Small intestine (tissue), 7 donors: ENCODE measurements around the gene PTBP3. TPM values are rescaled to one million over a fixed set of nuclear protein-coding genes. Genes with fewer than 3 reads are reported as not detected.
"Not testable (repeated sequence)": the region's sequence is repeated elsewhere in the genome, so short reads cannot be mapped to it uniquely, and the experiment has no call there.

Experiments
- DNase-seq, 2 donors: peaks; one replicate each; pipeline versions ENCODE4 v3.0.0 to v3.0.0-alpha.2; 2013
- FAIRE-seq: peaks from 2 replicates; lab custom pipeline; 2012; peaks lifted over from hg19 to GRCh38; lab: Jason Lieb, UNC
- H3K27ac ChIP-seq, 3 donors: one replicate each; pipeline ENCODE4 v1.5.1; 2013; ENCODE audit warnings: low read length in 2 of 3, mild to moderate bottlenecking in 2 of 3, control low read depth in 1 of 3, inconsistent platforms in 1 of 3, low read depth in 1 of 3, moderate library complexity in 1 of 3
- H3K27me3 ChIP-seq, 3 donors: one replicate each; pipeline ENCODE4 v1.6.1; 2013; ENCODE audit warnings: low read length in 3 of 3, inconsistent platforms in 1 of 3; ENCODE audit not compliant: control insufficient read depth in 3 of 3, insufficient read depth in 3 of 3
- H3K36me3 ChIP-seq, 3 donors: one replicate each; pipeline ENCODE4 v1.6.1; 2013; ENCODE audit warnings: low read length in 3 of 3, inconsistent platforms in 1 of 3, low read depth in 1 of 3, mild to moderate bottlenecking in 1 of 3, moderate library complexity in 1 of 3; ENCODE audit not compliant: control insufficient read depth in 3 of 3, insufficient read depth in 2 of 3
- H3K4me1 ChIP-seq, 3 donors: one replicate each; pipeline ENCODE4 v1.6.1; 2013; ENCODE audit warnings: low read length in 2 of 3, inconsistent platforms in 1 of 3, low read depth in 1 of 3, mild to moderate bottlenecking in 1 of 3, moderate library complexity in 1 of 3; ENCODE audit not compliant: control insufficient read depth in 3 of 3, insufficient read depth in 2 of 3
- H3K4me3 ChIP-seq, 3 donors: one replicate each; pipeline ENCODE4 v1.5.1; 2013; ENCODE audit warnings: low read length in 3 of 3, control low read depth in 1 of 3, inconsistent platforms in 1 of 3, low read depth in 1 of 3, mild to moderate bottlenecking in 1 of 3, moderate library complexity in 1 of 3
- H3K9me3 ChIP-seq, 2 donors: one replicate each; pipeline ENCODE4 v1.6.1; 2013; ENCODE audit warnings: low read depth in 1 of 2, low read length in 1 of 2; ENCODE audit not compliant: control insufficient read depth in 2 of 2, insufficient read depth in 1 of 2
- WGBS, 3 donors: extraction: QIAGEN DNeasy Blood & Tissue Kit; methylation state at CpG; one replicate each; pipeline ENCODE4 v1.1.7; 2013; 5-methylcytosine and 5-hydroxymethylcytosine counted together
- polyA plus RNA-seq, 4 donors: library from polyadenylated mRNA; stranded (reverse) in 3 of 4; unstranded in 1 of 4; fragments of 200-250 nt in 3 of 4; fragments of 120-200 nt in 1 of 4; gene quantifications; one replicate each; pipeline versions ENCODE4 v1.2.1 to v1.2.3, GENCODE V29; 2013
- donor health status: healthy with polysubstance abuse.
- donor health status: control.
- donor health status: control.
- donor health status: Bipolar disorder and iron deficiency.
- donor health status: healthy.

Gene PTBP3
- polyA plus RNA-seq, 4 donors: 19.7 to 48.1 (median 25.6) TPM

- Histone ChIP-seq H3K4me1 (no peaks in the 10 kb centered on the region), H3K9me3 (peaks cover 0 to 3% of the 10 kb centered on the region in 2 donors), H3K27me3 (no peaks in the 10 kb centered on the region), H3K4me3 (no peak overlapping the region), H3K36me3 (peaks cover 0 to 3% (median 3%) of the 10 kb centered on the region in 3 donors), H3K27ac (no peak overlapping the region)
- DNase-seq: no peak
- no peak for FAIRE-seq
- 71 to 81% (median 80%) methylated on average over 2 of the region's 2 CpGs for WGBS, 3 donors
Observed at GRCh38 chr9:112203536-112203935, 129.9 kb downstream of the PTBP3 start.

GRCh38 chr9:112200711-112201110 lies 132.7 kb downstream of the PTBP3 start:
- Histone ChIP-seq H3K27me3 (no peaks in the 10 kb centered on the region), H3K36me3 (no peaks in the 10 kb centered on the region), H3K9me3 (peaks cover 0 to 3% of the 10 kb centered on the region in 2 donors), H3K4me3 (no peak overlapping the region), H3K27ac (no peak overlapping the region), H3K4me1 (no peaks in the 10 kb centered on the region)
- 61 to 79% (median 74%) methylated on average over 5 of the region's 5 CpGs for WGBS, 3 donors
- FAIRE-seq: no peak
- DNase-seq: peak in 1 of 2 donors; percentile 10

DNA sequence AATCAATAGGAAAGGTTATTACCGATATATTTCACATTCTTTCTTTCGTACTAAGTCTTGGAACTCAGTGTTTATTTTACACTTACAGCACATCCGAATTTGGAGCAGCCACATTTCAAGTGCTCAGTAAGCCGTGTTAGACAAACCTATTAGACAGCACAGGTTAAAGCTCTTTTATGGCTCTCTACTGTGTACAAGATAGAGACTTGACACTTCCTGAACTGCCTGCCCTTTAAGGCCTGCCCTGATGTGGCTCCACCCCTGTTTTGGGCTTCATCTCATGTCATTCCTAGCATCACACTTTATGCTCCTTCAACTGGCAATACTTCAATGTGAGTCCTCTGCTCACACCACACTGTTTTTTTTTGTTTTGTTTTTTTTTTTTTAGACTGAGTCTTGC lies 134.8 kb downstream of the PTBP3 start:
- WGBS, 3 donors: 47 to 64% (median 56%) methylated on average over 4 of the region's 4 CpGs
- no peaks in the 10 kb centered on the region for H3K27me3 ChIP-seq
- H3K9me3 ChIP-seq: peaks cover 0 to 3% of the 10 kb centered on the region in 2 donors
- no peak overlapping the region for H3K27ac ChIP-seq
- H3K36me3 ChIP-seq: no peaks in the 10 kb centered on the region
- FAIRE-seq: no peak
- no peaks in the 10 kb centered on the region for H3K4me1 ChIP-seq
- no peak overlapping the region for H3K4me3 ChIP-seq
- DNase-seq: peak; percentile 30 to 37

DNA sequence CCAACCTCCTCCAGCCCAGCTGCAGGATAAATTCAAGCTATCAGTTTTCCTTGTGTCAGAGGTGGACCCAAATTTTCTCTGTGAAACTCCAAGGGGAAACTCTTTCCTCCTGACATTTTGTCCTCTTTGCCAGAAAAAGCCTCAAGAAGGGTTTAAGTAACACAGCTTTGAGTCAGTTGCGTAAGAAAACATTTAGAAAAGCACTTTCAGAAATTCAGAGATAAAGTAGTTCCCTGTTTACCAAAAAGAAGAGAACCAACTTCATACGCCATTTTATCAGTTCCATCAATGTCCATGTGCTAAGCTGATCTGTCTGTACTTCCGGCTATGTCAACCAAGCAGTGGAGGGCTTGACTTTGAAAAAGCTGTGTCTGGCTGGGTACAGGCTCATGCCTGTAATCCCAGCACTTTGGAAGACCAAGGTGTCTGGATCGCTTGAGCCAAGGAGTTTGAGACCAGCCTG lies 138.4 kb downstream of the PTBP3 start:
- H3K9me3 ChIP-seq: no peaks in the 10 kb centered on the region
- no peaks in the 10 kb centered on the region for H3K27me3 ChIP-seq
- H3K4me3 ChIP-seq: no peak overlapping the region
- H3K4me1 ChIP-seq: no peaks in the 10 kb centered on the region
- DNase-seq (no peak), FAIRE-seq (no peak)
- no peak overlapping the region for H3K27ac ChIP-seq
- WGBS, 3 donors: 88 to 92% (median 90%) methylated on average over 4 of the region's 4 CpGs
- no peaks in the 10 kb centered on the region for H3K36me3 ChIP-seq

DNA sequence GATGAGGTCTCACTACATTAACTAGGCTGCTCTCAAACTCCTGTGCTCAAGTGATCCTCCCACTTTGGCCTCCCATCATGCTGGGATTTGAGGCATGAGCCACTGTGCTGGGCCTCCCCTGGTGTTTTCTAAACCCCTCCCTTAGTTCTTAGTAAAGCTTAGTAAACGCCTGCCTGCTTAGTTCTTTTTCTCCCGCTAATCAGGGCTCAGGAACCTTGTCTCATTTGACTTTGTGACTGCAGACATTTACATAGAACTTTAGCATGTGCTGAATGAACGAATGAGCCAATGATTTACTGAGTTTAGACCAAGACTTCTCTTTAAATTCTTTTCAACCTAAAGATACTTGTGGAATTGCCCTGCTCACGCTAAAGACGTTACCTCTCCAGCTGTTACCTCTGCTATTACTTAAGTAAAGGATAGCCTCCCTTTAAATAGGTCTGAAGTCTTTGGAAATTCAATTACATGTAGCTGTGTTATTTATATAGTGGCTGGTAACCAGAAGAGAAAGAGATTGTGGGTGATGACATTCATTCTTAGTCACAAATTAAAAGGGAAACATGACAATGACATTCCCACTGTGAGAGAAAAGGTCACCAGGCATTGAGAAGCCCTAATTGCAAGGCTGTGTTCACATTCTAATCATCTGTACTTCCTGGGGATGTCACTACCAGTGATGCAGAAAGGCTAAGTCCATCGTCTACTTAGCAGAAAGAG lies 139.7 kb downstream of the PTBP3 start:
- Histone ChIP-seq H3K36me3 (no peaks in the 10 kb centered on the region), H3K4me3 (no peak overlapping the region), H3K9me3 (no peaks in the 10 kb centered on the region), H3K27me3 (no peaks in the 10 kb centered on the region), H3K4me1 (no peaks in the 10 kb centered on the region), H3K27ac (no peak overlapping the region)
- FAIRE-seq: no peak
- WGBS, 3 donors: 85 to 88% (median 88%) methylated on average over 6 of the region's 6 CpGs
- DNase-seq: no peak

DNA sequence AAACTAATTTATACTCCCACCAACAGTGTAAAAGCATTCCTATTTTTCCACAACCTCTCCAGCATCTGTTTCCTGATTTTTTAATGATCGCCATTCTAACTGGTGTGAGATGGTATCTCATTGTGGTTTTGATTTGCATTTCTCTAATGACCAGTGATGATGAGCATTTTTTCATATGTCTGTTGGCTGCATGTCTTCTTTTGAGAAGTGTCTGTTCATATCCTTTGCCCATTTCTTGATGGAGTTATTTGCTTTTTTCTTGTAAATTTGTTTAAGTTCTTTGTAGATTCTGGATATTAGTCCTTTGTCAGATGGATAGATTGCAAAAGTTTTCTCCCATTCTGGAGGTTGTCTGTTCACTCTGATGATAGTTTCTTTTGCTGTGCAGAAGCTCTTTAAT lies 143.1 kb downstream of the PTBP3 start:
- H3K27me3 ChIP-seq, FAIRE-seq, H3K4me3 ChIP-seq, H3K4me1 ChIP-seq, H3K27ac ChIP-seq, H3K36me3 ChIP-seq, H3K9me3 ChIP-seq, DNase-seq: not testable (repeated sequence)
- 90 to 100% (median 95%) methylated on average over 1 of the region's 1 CpG for WGBS, 3 donors

- Histone ChIP-seq H3K27ac (no peak overlapping the region), H3K27me3 (no peaks in the 10 kb centered on the region), H3K4me3 (no peak overlapping the region), H3K36me3 (no peaks in the 10 kb centered on the region), H3K4me1 (no peaks in the 10 kb centered on the region), H3K9me3 (no peaks in the 10 kb centered on the region)
- FAIRE-seq (no peak), DNase-seq (no peak)
- 75 to 94% (median 88%) methylated on average over 1 of the region's 1 CpG for WGBS, 3 donors
Observed at GRCh38 chr9:112188884-112189283, 144.5 kb downstream of the PTBP3 start.

DNA sequence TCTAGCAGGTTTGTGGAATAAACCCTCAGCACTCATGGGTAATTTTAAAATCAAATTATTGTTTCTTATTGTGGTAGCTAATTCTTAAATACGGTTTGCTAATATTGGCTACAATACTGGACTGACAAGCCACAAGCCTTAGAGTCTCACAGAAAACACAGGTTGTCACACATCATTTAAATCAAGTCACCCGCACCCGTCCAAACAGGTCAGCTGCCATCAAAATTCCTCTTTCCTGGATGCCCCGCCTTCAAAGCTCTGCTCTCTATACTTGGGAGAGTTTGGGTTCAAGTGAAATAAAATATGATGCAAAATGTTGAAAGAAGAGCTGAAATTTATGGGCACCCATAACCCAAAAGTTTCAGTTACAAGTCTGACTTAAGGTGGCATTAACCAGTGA lies 146.0 kb downstream of the PTBP3 start:
- H3K36me3 ChIP-seq: no peaks in the 10 kb centered on the region
- H3K4me1 ChIP-seq: no peaks in the 10 kb centered on the region
- no peaks in the 10 kb centered on the region for H3K27me3 ChIP-seq
- H3K9me3 ChIP-seq: peaks cover 0 to 3% of the 10 kb centered on the region in 2 donors
- no peak overlapping the region for H3K27ac ChIP-seq
- FAIRE-seq (no peak), DNase-seq (no peak)
- H3K4me3 ChIP-seq: no peak overlapping the region
- 84 to 90% (median 85%) methylated on average over 4 of the region's 4 CpGs for WGBS, 3 donors

DNA sequence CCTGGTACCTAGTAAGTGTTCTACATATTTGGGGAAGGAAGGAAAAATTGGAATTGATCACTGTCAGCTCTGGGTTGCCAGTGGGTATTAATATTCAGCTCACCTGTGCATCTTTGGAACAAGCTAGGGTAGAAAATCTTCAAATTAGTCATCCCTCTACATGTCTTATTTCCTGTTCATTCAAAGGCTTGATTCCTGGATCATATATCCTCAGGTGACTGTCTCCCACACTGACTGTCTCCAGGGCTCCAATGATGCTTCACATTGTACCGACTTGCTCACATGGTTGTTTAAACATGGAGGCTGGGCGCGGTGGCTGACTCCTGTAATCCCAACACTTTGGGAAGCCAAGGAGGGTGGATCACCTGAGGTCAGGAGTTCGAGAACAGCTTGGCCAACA lies 146.7 kb downstream of the PTBP3 start:
- no peak overlapping the region for H3K27ac ChIP-seq
- FAIRE-seq (no peak), DNase-seq (no peak)
- H3K36me3 ChIP-seq: no peaks in the 10 kb centered on the region
- H3K9me3 ChIP-seq: peaks cover 0 to 3% of the 10 kb centered on the region in 2 donors
- WGBS, 3 donors: 94 to 96% (median 94%) methylated on average over 4 of the region's 4 CpGs
- H3K27me3 ChIP-seq: no peaks in the 10 kb centered on the region
- no peak overlapping the region for H3K4me3 ChIP-seq
- H3K4me1 ChIP-seq: no peaks in the 10 kb centered on the region
